ENCODE results near the gene AKR1C4.

DNA sequence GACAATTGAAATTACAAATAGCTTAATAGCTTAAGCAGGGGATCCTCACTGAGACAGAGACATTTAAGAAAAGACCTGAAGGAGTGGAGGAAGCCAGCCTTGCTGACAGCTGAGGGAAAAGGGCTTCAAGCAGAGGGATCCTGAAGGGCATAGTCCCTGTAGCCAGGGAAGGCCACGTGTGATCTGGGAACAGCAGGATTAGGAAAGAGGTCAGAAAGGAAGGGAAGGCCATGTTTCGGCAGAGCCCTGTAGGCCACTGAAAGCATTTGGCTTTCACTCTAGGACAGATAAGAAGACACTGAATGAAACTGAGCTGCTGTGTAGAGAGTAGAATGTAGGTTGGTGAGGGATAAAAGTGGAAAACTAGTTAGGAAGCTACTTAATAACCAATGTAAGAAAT lies 8.3 kb upstream of the AKR1C4 start:
- TF ChIP-seq ZC3H11A (IDR thresholded peaks at IDR 0.05) (no peak), ZNF302 (CRISPR knock-in tag; IDR thresholded peaks at IDR 0.05) (no peak), RNF2 (IDR thresholded peaks at IDR 0.05; ENCODE audit: borderline replicate concordance, low read depth) (no peak), RAD21 (conservative IDR thresholded peaks at IDR 0.05 in 1 of 2, IDR thresholded peaks at IDR 0.05 in 1 of 2) (no peak), CBX2 (IDR thresholded peaks at IDR 0.05; ENCODE audit: borderline replicate concordance, low read depth) (no peak)
- TF ChIP-seq, protein P1, sequence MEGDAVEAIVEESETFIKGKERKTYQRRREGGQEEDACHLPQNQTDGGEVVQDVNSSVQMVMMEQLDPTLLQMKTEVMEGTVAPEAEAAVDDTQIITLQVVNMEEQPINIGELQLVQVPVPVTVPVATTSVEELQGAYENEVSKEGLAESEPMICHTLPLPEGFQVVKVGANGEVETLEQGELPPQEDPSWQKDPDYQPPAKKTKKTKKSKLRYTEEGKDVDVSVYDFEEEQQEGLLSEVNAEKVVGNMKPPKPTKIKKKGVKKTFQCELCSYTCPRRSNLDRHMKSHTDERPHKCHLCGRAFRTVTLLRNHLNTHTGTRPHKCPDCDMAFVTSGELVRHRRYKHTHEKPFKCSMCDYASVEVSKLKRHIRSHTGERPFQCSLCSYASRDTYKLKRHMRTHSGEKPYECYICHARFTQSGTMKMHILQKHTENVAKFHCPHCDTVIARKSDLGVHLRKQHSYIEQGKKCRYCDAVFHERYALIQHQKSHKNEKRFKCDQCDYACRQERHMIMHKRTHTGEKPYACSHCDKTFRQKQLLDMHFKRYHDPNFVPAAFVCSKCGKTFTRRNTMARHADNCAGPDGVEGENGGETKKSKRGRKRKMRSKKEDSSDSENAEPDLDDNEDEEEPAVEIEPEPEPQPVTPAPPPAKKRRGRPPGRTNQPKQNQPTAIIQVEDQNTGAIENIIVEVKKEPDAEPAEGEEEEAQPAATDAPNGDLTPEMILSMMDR (IDR thresholded peaks at IDR 0.05) = no peak
